Measurements from ENCODE around the gene DNM2.
"Not testable (repeated sequence)": the region's sequence is repeated elsewhere in the genome, so short reads cannot be mapped to it uniquely, and the experiment has no call there.

DNM2 gene

GRCh38 chr19:10752913-10753704 is 35.2 kb downstream of the DNM2 start:
- H3K23ac ChIP-seq (ENCODE audit: low read length): no peak overlapping the region
- H2BK5ac ChIP-seq (ENCODE audit: low read length): no peak overlapping the region
- no peak overlapping the region for H3K18ac ChIP-seq (ENCODE audit: low read length)
- no peaks in the 10 kb centered on the region for H3K36me3 ChIP-seq (ENCODE audit: control insufficient read depth, insufficient read depth, low read length)
- H4K5ac ChIP-seq (ENCODE audit: low read length): no peak overlapping the region
- H2BK15ac ChIP-seq (replicated peaks; ENCODE audit: low read depth): no peak overlapping the region
- H3K4ac ChIP-seq (ENCODE audit: low read depth, low read length): no peak overlapping the region
- peaks cover 3% of the 10 kb centered on the region for H3K4me1 ChIP-seq (ENCODE audit: control insufficient read depth, low read depth, low read length)
- H2BK120ac ChIP-seq (ENCODE audit: low read depth, low read length): no peak overlapping the region
- DNase-seq: no peak
- H3K4me2 ChIP-seq (ENCODE audit: low read length): no peak overlapping the region
- WGBS (ENCODE audit: extremely low coverage, insufficient coverage, low lambda C conversion rate): no CpG with 5 or more reads among the region's 10 CpGs
- H3K27ac ChIP-seq (ENCODE audit: low read depth, low read length): no peak overlapping the region
- peaks cover 43% of the 10 kb centered on the region for H3K79me1 ChIP-seq (ENCODE audit: low read length)
- no peak overlapping the region for H3K56ac ChIP-seq (ENCODE audit: low read length)
- no peak overlapping the region for H2AK5ac ChIP-seq (ENCODE audit: low read length)
- H3K4me3 ChIP-seq (ENCODE audit: low read length): no peak overlapping the region
- H4K8ac ChIP-seq (ENCODE audit: low read depth, low read length): no peak overlapping the region
- H3K27me3 ChIP-seq (ENCODE audit: insufficient read depth, low read length, poor library complexity): no peaks in the 10 kb centered on the region
- no peak overlapping the region for H3K9ac ChIP-seq (ENCODE audit: low read length)
- H3K79me2 ChIP-seq (ENCODE audit: control insufficient read depth, insufficient read depth, low read length): peaks cover 40% of the 10 kb centered on the region

DNA sequence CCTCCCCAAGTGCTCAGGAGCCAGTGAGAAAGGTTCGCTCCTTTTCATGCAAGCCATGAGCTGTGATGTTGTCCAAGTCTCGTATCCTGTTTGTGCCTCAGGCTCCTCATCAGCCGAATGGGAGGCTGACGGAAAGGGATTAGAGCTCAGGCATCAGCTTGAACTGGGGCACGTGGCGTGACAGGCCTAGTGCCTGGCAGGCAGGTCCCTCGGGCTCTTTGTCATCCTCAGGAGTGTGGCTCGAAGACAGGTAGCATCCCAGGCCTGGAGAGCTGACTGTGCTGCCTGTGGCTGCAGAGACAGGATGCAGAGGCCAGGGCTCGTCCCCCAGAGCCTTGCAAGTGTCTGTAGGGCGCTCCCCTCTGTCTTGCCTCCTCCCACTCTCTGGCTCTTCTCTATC is 38.5 kb downstream of the DNM2 start:
- no peak overlapping the region for H4K8ac ChIP-seq (ENCODE audit: low read depth, low read length)
- no peak overlapping the region for H3K4ac ChIP-seq (ENCODE audit: low read depth, low read length)
- H3K4me1 ChIP-seq (ENCODE audit: control insufficient read depth, low read depth, low read length): no peaks in the 10 kb centered on the region
- H3K79me1 ChIP-seq (ENCODE audit: low read length): peaks cover 26% of the 10 kb centered on the region
- no peak overlapping the region for H2BK15ac ChIP-seq (replicated peaks; ENCODE audit: low read depth)
- no CpG with 5 or more reads among the region's 10 CpGs for WGBS (ENCODE audit: extremely low coverage, insufficient coverage, low lambda C conversion rate)
- no peak overlapping the region for H3K23ac ChIP-seq (ENCODE audit: low read length)
- H4K5ac ChIP-seq (ENCODE audit: low read length): no peak overlapping the region
- H3K36me3 ChIP-seq (ENCODE audit: control insufficient read depth, insufficient read depth, low read length): peaks cover 2% of the 10 kb centered on the region
- no peak overlapping the region for H3K4me2 ChIP-seq (ENCODE audit: low read length)
- H3K56ac ChIP-seq (ENCODE audit: low read length): peak overlapping the region; percentile 46
- no peak overlapping the region for H2AK5ac ChIP-seq (ENCODE audit: low read length)
- DNase-seq: no peak
- H3K27ac ChIP-seq (ENCODE audit: low read depth, low read length): no peak overlapping the region
- H3K4me3 ChIP-seq (ENCODE audit: low read length): no peak overlapping the region
- H3K18ac ChIP-seq (ENCODE audit: low read length): no peak overlapping the region
- no peak overlapping the region for H3K9ac ChIP-seq (ENCODE audit: low read length)
- no peaks in the 10 kb centered on the region for H3K27me3 ChIP-seq (ENCODE audit: insufficient read depth, low read length, poor library complexity)
- no peak overlapping the region for H2BK120ac ChIP-seq (ENCODE audit: low read depth, low read length)
- no peak overlapping the region for H2BK5ac ChIP-seq (ENCODE audit: low read length)
- peaks cover 18% of the 10 kb centered on the region for H3K79me2 ChIP-seq (ENCODE audit: control insufficient read depth, insufficient read depth, low read length)

DNA sequence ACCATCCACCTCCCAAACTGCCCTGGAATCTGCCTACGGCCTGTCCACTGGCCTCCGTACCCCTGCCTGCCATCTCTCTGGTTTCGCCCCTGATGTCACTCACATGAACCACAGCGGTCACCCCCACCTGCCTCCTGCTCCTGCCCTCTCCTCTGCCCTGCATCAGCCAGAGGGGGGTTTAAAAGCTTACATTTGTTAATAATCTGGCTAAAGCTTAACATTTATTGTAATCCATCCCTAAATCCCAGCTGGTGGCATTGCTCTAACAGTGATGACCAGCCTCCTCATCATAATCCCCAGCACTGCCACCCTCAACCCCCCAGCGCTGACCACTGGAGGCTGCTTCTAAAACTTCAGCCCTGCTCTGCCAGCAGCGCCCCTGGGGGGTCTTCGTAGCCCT is 38.9 kb downstream of the DNM2 start:
- no peak overlapping the region for H3K18ac ChIP-seq (ENCODE audit: low read length)
- H2BK15ac ChIP-seq (replicated peaks; ENCODE audit: low read depth): no peak overlapping the region
- no peak overlapping the region for H4K8ac ChIP-seq (ENCODE audit: low read depth, low read length)
- H3K4me2 ChIP-seq (ENCODE audit: low read length): no peak overlapping the region
- no peak overlapping the region for H3K4me3 ChIP-seq (ENCODE audit: low read length)
- no CpG with 5 or more reads among the region's 7 CpGs for WGBS (ENCODE audit: extremely low coverage, insufficient coverage, low lambda C conversion rate)
- peaks cover 23% of the 10 kb centered on the region for H3K79me1 ChIP-seq (ENCODE audit: low read length)
- H3K36me3 ChIP-seq (ENCODE audit: control insufficient read depth, insufficient read depth, low read length): peaks cover 3% of the 10 kb centered on the region
- no peak overlapping the region for H4K5ac ChIP-seq (ENCODE audit: low read length)
- no peak overlapping the region for H3K9ac ChIP-seq (ENCODE audit: low read length)
- H3K79me2 ChIP-seq (ENCODE audit: control insufficient read depth, insufficient read depth, low read length): peaks cover 15% of the 10 kb centered on the region
- H2BK120ac ChIP-seq (ENCODE audit: low read depth, low read length): no peak overlapping the region
- no peak overlapping the region for H2AK5ac ChIP-seq (ENCODE audit: low read length)
- no peaks in the 10 kb centered on the region for H3K4me1 ChIP-seq (ENCODE audit: control insufficient read depth, low read depth, low read length)
- H3K27me3 ChIP-seq (ENCODE audit: insufficient read depth, low read length, poor library complexity): no peaks in the 10 kb centered on the region
- no peak overlapping the region for H3K56ac ChIP-seq (ENCODE audit: low read length)
- H3K4ac ChIP-seq (ENCODE audit: low read depth, low read length): no peak overlapping the region
- H2BK5ac ChIP-seq (ENCODE audit: low read length): no peak overlapping the region
- H3K23ac ChIP-seq (ENCODE audit: low read length): no peak overlapping the region
- no peak overlapping the region for H3K27ac ChIP-seq (ENCODE audit: low read depth, low read length)
- no peak for DNase-seq

DNA sequence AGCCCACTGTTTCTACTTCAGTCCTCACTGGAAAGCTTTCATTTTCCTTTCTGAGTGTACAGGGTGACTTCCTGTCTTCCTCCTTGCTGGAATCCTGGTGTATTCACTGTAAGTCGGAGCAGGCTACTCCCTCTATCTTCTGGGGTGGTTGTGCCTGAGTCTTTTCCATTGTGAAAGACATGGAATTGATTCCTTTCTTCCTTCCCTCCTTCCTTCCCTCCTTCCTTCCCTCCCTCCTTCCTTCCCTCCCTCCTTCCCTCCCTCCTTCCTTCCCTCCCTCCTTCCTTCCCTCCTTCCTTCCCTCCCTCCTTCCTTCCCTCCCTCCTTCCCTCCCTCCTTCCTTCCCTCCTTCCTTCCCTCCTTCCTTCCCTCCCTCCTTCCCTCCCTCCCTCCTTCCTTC is 40.2 kb downstream of the DNM2 start:
- not testable (repeated sequence) for H3K4me3 ChIP-seq (ENCODE audit: low read length); H2BK15ac ChIP-seq (replicated peaks; ENCODE audit: low read depth); H3K27ac ChIP-seq (ENCODE audit: low read depth, low read length); H4K5ac ChIP-seq (ENCODE audit: low read length); H3K4me1 ChIP-seq (ENCODE audit: control insufficient read depth, low read depth, low read length); H4K8ac ChIP-seq (ENCODE audit: low read depth, low read length); H3K27me3 ChIP-seq (ENCODE audit: insufficient read depth, low read length, poor library complexity); H2BK5ac ChIP-seq (ENCODE audit: low read length); H2BK120ac ChIP-seq (ENCODE audit: low read depth, low read length); H3K9ac ChIP-seq (ENCODE audit: low read length); H3K4ac ChIP-seq (ENCODE audit: low read depth, low read length); H3K36me3 ChIP-seq (ENCODE audit: control insufficient read depth, insufficient read depth, low read length); H3K4me2 ChIP-seq (ENCODE audit: low read length); H3K79me2 ChIP-seq (ENCODE audit: control insufficient read depth, insufficient read depth, low read length); H2AK5ac ChIP-seq (ENCODE audit: low read length); H3K18ac ChIP-seq (ENCODE audit: low read length); DNase-seq; H3K56ac ChIP-seq (ENCODE audit: low read length); H3K23ac ChIP-seq (ENCODE audit: low read length)
- no CpG with 5 or more reads among the region's 1 CpG for WGBS (ENCODE audit: extremely low coverage, insufficient coverage, low lambda C conversion rate)
- H3K79me1 ChIP-seq (ENCODE audit: low read length): peaks cover 12% of the 10 kb centered on the region

- no peak overlapping the region for H3K23ac ChIP-seq (ENCODE audit: low read length)
- H3K27me3 ChIP-seq (ENCODE audit: insufficient read depth, low read length, poor library complexity): no peaks in the 10 kb centered on the region
- no peak overlapping the region for H3K4me3 ChIP-seq (ENCODE audit: low read length)
- H2BK120ac ChIP-seq (ENCODE audit: low read depth, low read length): no peak overlapping the region
- peaks cover 5% of the 10 kb centered on the region for H3K79me2 ChIP-seq (ENCODE audit: control insufficient read depth, insufficient read depth, low read length)
- no peak overlapping the region for H3K18ac ChIP-seq (ENCODE audit: low read length)
- H4K8ac ChIP-seq (ENCODE audit: low read depth, low read length): no peak overlapping the region
- no peak overlapping the region for H2BK15ac ChIP-seq (replicated peaks; ENCODE audit: low read depth)
- peaks cover 4% of the 10 kb centered on the region for H3K4me1 ChIP-seq (ENCODE audit: control insufficient read depth, low read depth, low read length)
- peaks cover 5% of the 10 kb centered on the region for H3K36me3 ChIP-seq (ENCODE audit: control insufficient read depth, insufficient read depth, low read length)
- no peak overlapping the region for H3K4ac ChIP-seq (ENCODE audit: low read depth, low read length)
- H4K5ac ChIP-seq (ENCODE audit: low read length): no peak overlapping the region
- no CpG with 5 or more reads among the region's 5 CpGs for WGBS (ENCODE audit: extremely low coverage, insufficient coverage, low lambda C conversion rate)
- no peak overlapping the region for H3K27ac ChIP-seq (ENCODE audit: low read depth, low read length)
- H2BK5ac ChIP-seq (ENCODE audit: low read length): no peak overlapping the region
- no peak overlapping the region for H3K9ac ChIP-seq (ENCODE audit: low read length)
- H3K56ac ChIP-seq (ENCODE audit: low read length): no peak overlapping the region
- no peak for DNase-seq
- H3K79me1 ChIP-seq (ENCODE audit: low read length): peaks cover 15% of the 10 kb centered on the region
- no peak overlapping the region for H3K4me2 ChIP-seq (ENCODE audit: low read length)
- H2AK5ac ChIP-seq (ENCODE audit: low read length): no peak overlapping the region
These were observed 41.1 kb downstream of the DNM2 start for GRCh38 chr19:10758978-10759377.

All from mesendoderm (in vitro differentiated cells).